T-cell (primary cell): ENCODE data around the gene CARD18. TPM values are rescaled to one million over a fixed set of nuclear protein-coding genes. Genes with fewer than 3 reads are reported as not detected.

Experiments used
- ATAC-seq, 4 experiments: fragments of 200-7000 bp in 3 of 4; fragments of 150-1000 bp in 1 of 4; cut with Tn5 transposase; replicated peaks in 1 of 4; 1 replicate in 3 of 4; 2 replicates in 1 of 4; pipeline ENCODE4 v1.10.0; 2021; ENCODE audit warnings: moderate library complexity in 3 of 4, mild to moderate bottlenecking in 2 of 4, moderate number of reproducible peaks in 1 of 4
- CTCF ChIA-PET, 2 donors: fragments of 300-600 bp; sonication (Branson Sonifier 250); formaldehyde crosslinking; loops; one replicate each; lab custom pipeline; 2022; ENCODE audit warnings: antibody characterized with exemption in 2 of 2; lab: Charles Lee
- POLR2A ChIA-PET, 2 donors: fragments of 300-600 bp; sonication (Branson Sonifier 250); formaldehyde crosslinking; loops; one replicate each; lab custom pipeline; 2022; ENCODE audit warnings: antibody characterized with exemption in 2 of 2; lab: Charles Lee
- DNase-seq, 35 experiments: peaks; one replicate each; pipeline versions ENCODE4 v3.0.0 to v3.0.0-alpha.2; 2013 to 2023
- H3K27ac ChIP-seq: one replicate; pipeline ENCODE4 v1.5.1; 2013; ENCODE audit warnings: low read length
- H3K27me3 ChIP-seq, 2 experiments: replicated peaks in 1 of 2; 1 replicate in 1 of 2; 2 replicates in 1 of 2; pipeline versions ENCODE4 v1.6.1 to v1.7.0; 2013; ENCODE audit warnings: low read length in 1 of 2, mixed read lengths in 1 of 2; ENCODE audit not compliant: control insufficient read depth in 2 of 2, insufficient read depth in 2 of 2; ENCODE audit errors: extremely low read depth in 1 of 2
- H3K36me3 ChIP-seq, 2 donors: 1 replicate in 1 of 2; 2 replicates in 1 of 2; pipeline versions ENCODE4 v1.6.1 to v1.7.0; 2013; ENCODE audit warnings: low read length in 1 of 2; ENCODE audit not compliant: control insufficient read depth in 2 of 2, insufficient read depth in 1 of 2; ENCODE audit errors: extremely low read depth in 1 of 2
- H3K4me1 ChIP-seq, 2 experiments: 1 replicate in 1 of 2; 2 replicates in 1 of 2; pipeline versions ENCODE4 v1.6.1 to v1.7.0; 2013; ENCODE audit warnings: low read length in 2 of 2, mixed read lengths in 1 of 2; ENCODE audit not compliant: insufficient read depth in 2 of 2, control insufficient read depth in 1 of 2; ENCODE audit errors: extremely low read depth in 1 of 2
- H3K4me3 ChIP-seq, 2 donors: 1 replicate in 1 of 2; 2 replicates in 1 of 2; pipeline versions ENCODE4 v1.5.1 to v1.7.0; 2013; ENCODE audit warnings: mild to moderate bottlenecking in 2 of 2, low read length in 1 of 2, moderate library complexity in 1 of 2; ENCODE audit not compliant: control insufficient read depth in 1 of 2; ENCODE audit errors: extremely low read depth in 1 of 2
- H3K9me3 ChIP-seq: 2 replicates; pipeline ENCODE4 v1.7.0; 2013
- H3K27ac Mint-ChIP-seq, 2 donors: one replicate each; pipeline ENCODE4 v1.8.0; 2020 to 2021; ENCODE audit warnings: mild to moderate bottlenecking in 2 of 2, mixed read lengths in 2 of 2
- H3K27me3 Mint-ChIP-seq, 2 donors: one replicate each; pipeline ENCODE4 v1.8.0; 2021 to 2022; ENCODE audit warnings: mixed read lengths in 2 of 2
- H3K36me3 Mint-ChIP-seq: one replicate; pipeline ENCODE4 v1.8.0; 2021; ENCODE audit warnings: mixed read lengths
- H3K4me1 Mint-ChIP-seq, 3 donors: one replicate each; pipeline ENCODE4 v1.8.0; 2020 to 2022; ENCODE audit warnings: mixed read lengths in 3 of 3, mild to moderate bottlenecking in 1 of 3
- H3K4me3 Mint-ChIP-seq, 3 donors: one replicate each; pipeline ENCODE4 v1.8.0; 2020 to 2022; ENCODE audit warnings: mild to moderate bottlenecking in 3 of 3, mixed read lengths in 3 of 3, moderate library complexity in 3 of 3
- H3K9me3 Mint-ChIP-seq, 3 donors: one replicate each; pipeline ENCODE4 v1.8.0; 2020 to 2022; ENCODE audit warnings: mixed read lengths in 3 of 3
- WGBS: methylation state at CpG from one replicate; pipeline ENCODE4 v1.1.5; 2013; ENCODE audit warnings: missing lambda C conversion rate; ENCODE audit not compliant: insufficient coverage; 5-methylcytosine and 5-hydroxymethylcytosine counted together
- total RNA-seq, 35 experiments: library from RNA in 6 of 35; stranded (reverse) in 6 of 35; fragments of 120-200 nt in 1 of 35; gene quantifications; one replicate each; pipeline versions ENCODE4 v1.2.1 to v1.2.4 and lab custom pipeline; 2013 to 2026

Gene CARD18
- total RNA-seq, 5 donors from 2014 or later (not counting 1 experiment from before 2014, with no cell fraction given), result not detected

GRCh38 chr11:105156231-105156630 is 16.7 kb upstream of the CARD18 start:
- CTCF ChIA-PET, result no interaction called here
- Histone ChIP-seq H3K4me1 (no peaks in the 10 kb centered on the region), H3K4me3 (no peak overlapping the region), H3K36me3 (no peaks in the 10 kb centered on the region), H3K27ac (no peak overlapping the region), H3K27me3 (no peaks in the 10 kb centered on the region), H3K9me3 (no peaks in the 10 kb centered on the region)
- Mint-ChIP-seq H3K4me3 (no peak overlapping the region), H3K4me1 (no peaks in the 10 kb centered on the region), H3K9me3 (no peaks in the 10 kb centered on the region), H3K36me3 (no peaks in the 10 kb centered on the region), H3K27me3 (peaks cover 0 to 6% of the 10 kb centered on the region in 2 donors), H3K27ac (no peak overlapping the region)
- no peak for DNase-seq
- 60% methylated on average over 1 of the region's 2 CpGs for WGBS
- no peak for ATAC-seq
- POLR2A ChIA-PET, result no interaction called here

GRCh38 chr11:105155679-105156078 is 16.1 kb upstream of the CARD18 start:
- CTCF ChIA-PET, result interaction anchor here in 1 of 2 donors (0.8 kb wide), 1 partner anchor 1473 kb away, joined by 3 read pairs; no protein-coding TSS in a partner anchor
- H3K4me3 ChIP-seq, result no peak overlapping the region

GRCh38 chr11:105153392-105153791 is 13.8 kb upstream of the CARD18 start:
- 96% methylated on average over 6 of the region's 11 CpGs for WGBS
- no peaks in the 10 kb centered on the region for H3K4me1 Mint-ChIP-seq
- Histone ChIP-seq H3K27me3 (no peaks in the 10 kb centered on the region), H3K4me1 (no peaks in the 10 kb centered on the region), H3K4me3 (no peak overlapping the region), H3K36me3 (no peaks in the 10 kb centered on the region), H3K9me3 (no peaks in the 10 kb centered on the region), H3K27ac (no peak overlapping the region)
- no peak overlapping the region for H3K4me3 Mint-ChIP-seq
- no peak for DNase-seq
- ChIA-PET POLR2A (no interaction called here), CTCF (no interaction called here)
- no peaks in the 10 kb centered on the region for H3K9me3 Mint-ChIP-seq
- peaks cover 0 to 6% of the 10 kb centered on the region in 2 donors for H3K27me3 Mint-ChIP-seq
- no peak for ATAC-seq
- H3K27ac Mint-ChIP-seq, result no peak overlapping the region
- no peaks in the 10 kb centered on the region for H3K36me3 Mint-ChIP-seq

More at GRCh38 chr11:105155679-105156078, 16.1 kb upstream of the CARD18 start:
- no peaks in the 10 kb centered on the region for H3K9me3 ChIP-seq
- no peaks in the 10 kb centered on the region for H3K27me3 ChIP-seq
- H3K4me1 ChIP-seq, result no peaks in the 10 kb centered on the region
- no peak overlapping the region for H3K27ac ChIP-seq
- Mint-ChIP-seq H3K4me3 (no peak overlapping the region), H3K27me3 (peaks cover 0 to 6% of the 10 kb centered on the region in 2 donors), H3K27ac (no peak overlapping the region), H3K36me3 (no peaks in the 10 kb centered on the region), H3K9me3 (no peaks in the 10 kb centered on the region), H3K4me1 (no peaks in the 10 kb centered on the region)
- ATAC-seq (no peak), DNase-seq (no peak)
- WGBS, result no CpG with 5 or more reads among the region's 6 CpGs
- POLR2A ChIA-PET, result no interaction called here
- H3K36me3 ChIP-seq, result no peaks in the 10 kb centered on the region

- Histone ChIP-seq H3K4me1 (no peaks in the 10 kb centered on the region), H3K4me3 (no peak overlapping the region), H3K27me3 (no peaks in the 10 kb centered on the region), H3K9me3 (no peaks in the 10 kb centered on the region), H3K36me3 (no peaks in the 10 kb centered on the region), H3K27ac (no peak overlapping the region)
- ATAC-seq (no peak), DNase-seq (no peak)
- Mint-ChIP-seq H3K27me3 (peaks cover 0 to 6% of the 10 kb centered on the region in 2 donors), H3K4me1 (no peaks in the 10 kb centered on the region), H3K27ac (no peak overlapping the region), H3K36me3 (no peaks in the 10 kb centered on the region), H3K9me3 (no peaks in the 10 kb centered on the region), H3K4me3 (no peak overlapping the region)
- WGBS, result no CpG with 5 or more reads among the region's 5 CpGs
- ChIA-PET CTCF (no interaction called here), POLR2A (no interaction called here)
Measured at GRCh38 chr11:105152560-105152959, 13.0 kb upstream of the CARD18 start.

- Mint-ChIP-seq H3K4me1 (no peaks in the 10 kb centered on the region), H3K4me3 (no peak overlapping the region), H3K27me3 (peaks cover 0 to 6% of the 10 kb centered on the region in 2 donors), H3K27ac (no peak overlapping the region), H3K36me3 (no peaks in the 10 kb centered on the region), H3K9me3 (no peaks in the 10 kb centered on the region)
- POLR2A ChIA-PET, result no interaction called here
- H3K27ac ChIP-seq, result no peak overlapping the region
- CTCF ChIA-PET, result no interaction called here
- no peaks in the 10 kb centered on the region for H3K36me3 ChIP-seq
- ATAC-seq, result no peak
- H3K27me3 ChIP-seq, result no peaks in the 10 kb centered on the region
- no peak for DNase-seq
- H3K4me3 ChIP-seq, result no peak overlapping the region
- no peaks in the 10 kb centered on the region for H3K4me1 ChIP-seq
- H3K9me3 ChIP-seq, result no peaks in the 10 kb centered on the region
- no CpG with 5 or more reads among the region's 6 CpGs for WGBS
Measured at GRCh38 chr11:105152021-105152512, 12.5 kb upstream of the CARD18 start.

- Mint-ChIP-seq H3K4me3 (no peak overlapping the region), H3K36me3 (no peaks in the 10 kb centered on the region), H3K27ac (no peak overlapping the region), H3K9me3 (no peaks in the 10 kb centered on the region), H3K27me3 (no peaks in the 10 kb centered on the region), H3K4me1 (no peaks in the 10 kb centered on the region)
- Histone ChIP-seq H3K27ac (no peak overlapping the region), H3K27me3 (no peaks in the 10 kb centered on the region), H3K4me3 (no peak overlapping the region), H3K4me1 (no peaks in the 10 kb centered on the region), H3K9me3 (no peaks in the 10 kb centered on the region), H3K36me3 (no peaks in the 10 kb centered on the region)
- CTCF ChIA-PET, result no interaction called here
- no peak for DNase-seq
- no peak for ATAC-seq
- POLR2A ChIA-PET, result no interaction called here
Measured at GRCh38 chr11:105149477-105149876, 9.9 kb upstream of the CARD18 start.

- Histone ChIP-seq H3K4me3 (no peak overlapping the region), H3K9me3 (no peaks in the 10 kb centered on the region), H3K4me1 (no peaks in the 10 kb centered on the region), H3K27me3 (no peaks in the 10 kb centered on the region), H3K36me3 (no peaks in the 10 kb centered on the region), H3K27ac (no peak overlapping the region)
- ChIA-PET CTCF (no interaction called here), POLR2A (no interaction called here)
- DNase-seq (no peak), ATAC-seq (no peak)
- Mint-ChIP-seq H3K9me3 (no peaks in the 10 kb centered on the region), H3K36me3 (no peaks in the 10 kb centered on the region), H3K27ac (no peak overlapping the region), H3K4me1 (no peaks in the 10 kb centered on the region), H3K27me3 (peaks cover 0 to 4% of the 10 kb centered on the region in 2 donors), H3K4me3 (no peak overlapping the region)
- WGBS, result 89% methylated on average over 5 of the region's 5 CpGs
Measured at GRCh38 chr11:105148241-105148640, 8.7 kb upstream of the CARD18 start.
